Right renal pelvis (tissue), 4 donors: ENCODE data around the gene IFITM5. TPM values are rescaled to one million over a fixed set of nuclear protein-coding genes. Genes with fewer than 3 reads are reported as not detected.
A peak's percentile ranks its signal among the peaks of the same experiment; 100 is the strongest.
"Not testable (repeated sequence)": the region's sequence is repeated elsewhere in the genome, so short reads cannot be mapped to it uniquely, and the experiment has no call there.

Experiments used
- DNase-seq, 4 donors: peaks; one replicate each; pipeline ENCODE4 v3.0.0-alpha.2; 2013; ENCODE audit warnings: low read depth in 4 of 4, low spot score in 3 of 4, missing footprints in 1 of 4
- polyA plus RNA-seq, 4 donors: library from polyadenylated mRNA; unstranded; fragments of 120-200 nt; gene quantifications; one replicate each; pipeline ENCODE4 v1.2.1, GENCODE V29; 2013; ENCODE audit not compliant: insufficient read length in 4 of 4

IFITM5 gene
- polyA plus RNA-seq, 4 donors, result 0.34 to 0.48 TPM; not detected in 2

DNA sequence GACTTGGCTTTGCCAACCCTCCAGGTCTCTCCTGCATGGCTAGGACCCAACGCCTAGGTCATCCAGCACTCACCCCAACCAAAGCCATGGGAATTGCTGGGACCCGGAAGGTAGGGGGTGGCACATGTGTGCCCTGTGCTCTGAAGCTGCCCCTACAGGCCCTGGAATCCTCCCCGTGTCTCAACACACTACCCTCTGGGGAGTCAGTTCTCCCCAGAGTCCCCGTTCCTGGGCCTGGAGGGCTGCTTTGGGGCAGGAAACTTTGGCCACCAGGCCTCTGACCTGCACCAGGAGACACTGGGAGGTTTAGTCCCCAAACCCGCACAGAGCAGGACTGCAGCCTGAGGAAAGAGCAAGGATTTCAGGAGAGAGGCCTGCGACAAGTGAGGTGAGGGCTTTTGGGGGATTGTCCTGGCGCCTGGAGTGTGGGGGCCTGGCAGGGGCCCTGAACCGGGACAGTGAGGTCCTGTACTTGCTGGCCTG lies 14.0 kb upstream of the IFITM5 start:
- DNase-seq, result no peak

DNA sequence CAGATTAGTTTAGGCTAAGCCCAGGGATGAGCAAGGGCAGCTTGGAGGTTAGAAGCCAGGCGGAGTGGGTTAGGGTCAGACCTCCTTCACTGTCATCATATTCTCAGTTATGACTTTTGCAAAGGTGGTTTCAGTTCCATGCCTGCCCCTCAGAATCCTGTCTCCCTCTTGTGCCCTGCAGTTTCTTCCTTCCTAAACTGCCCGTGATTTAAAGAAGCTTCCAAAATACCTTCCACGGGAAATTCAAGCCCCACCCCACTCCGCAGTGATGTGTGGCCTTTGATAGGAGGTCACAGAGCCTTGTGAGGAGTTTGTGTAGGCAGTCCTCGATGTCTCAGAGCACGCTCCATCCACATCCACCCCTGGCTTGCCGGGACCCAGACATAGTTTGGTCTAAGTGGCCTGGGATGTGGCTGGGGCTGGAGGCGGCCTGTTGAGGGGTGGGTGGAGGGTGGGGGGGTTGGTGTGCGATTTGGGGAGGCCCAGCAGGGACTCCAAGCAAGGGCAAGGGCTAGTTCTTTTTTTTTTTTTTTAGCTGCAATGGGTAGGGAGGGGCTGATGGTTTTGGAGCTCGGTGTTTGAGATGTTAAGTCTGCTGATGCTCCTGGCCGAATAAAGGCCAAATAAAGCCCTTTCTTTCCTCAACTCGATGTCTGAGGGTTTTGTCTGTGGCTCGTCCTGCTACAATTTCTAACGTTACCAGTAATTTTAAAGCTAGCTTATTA lies 12.9 kb upstream of the IFITM5 start:
- DNase-seq, result no peak

DNA sequence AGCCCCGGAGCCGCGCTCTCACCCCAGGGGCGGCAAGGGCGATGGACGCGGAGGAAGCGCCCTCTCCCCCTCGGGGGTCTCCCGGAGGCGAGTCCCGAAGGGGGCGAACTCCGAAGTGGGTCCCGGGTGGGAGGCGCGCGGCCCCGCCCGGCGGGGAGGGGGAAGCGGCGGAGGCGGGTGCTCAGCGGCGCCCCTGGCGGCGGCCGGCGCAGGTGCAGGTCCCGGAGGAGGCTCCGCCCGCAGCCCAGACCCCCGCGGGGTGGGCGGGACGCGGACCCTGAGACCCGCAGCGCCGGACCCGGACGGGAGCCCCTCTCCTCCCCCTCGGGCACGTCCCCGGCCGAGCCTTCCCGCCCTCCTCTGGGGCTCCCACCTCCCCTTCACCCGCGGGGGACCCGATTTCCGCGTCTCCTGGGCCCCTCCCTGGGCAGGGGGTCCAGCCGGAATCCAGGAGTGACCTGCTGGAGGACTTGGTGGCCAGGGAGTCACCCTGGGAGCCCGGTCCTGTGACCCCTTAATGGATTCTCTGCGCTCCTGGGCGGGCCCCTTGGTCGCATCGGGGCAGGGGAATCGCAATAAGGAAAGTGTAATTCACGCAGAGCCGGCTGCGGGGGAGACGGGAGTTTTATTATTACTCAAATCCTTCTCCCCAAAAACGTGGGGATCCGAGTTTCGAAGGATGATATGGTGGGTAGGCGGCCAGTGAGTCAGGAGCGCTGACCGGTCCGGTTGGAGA lies 11.9 kb upstream of the IFITM5 start:
- not testable (repeated sequence) for DNase-seq

DNA sequence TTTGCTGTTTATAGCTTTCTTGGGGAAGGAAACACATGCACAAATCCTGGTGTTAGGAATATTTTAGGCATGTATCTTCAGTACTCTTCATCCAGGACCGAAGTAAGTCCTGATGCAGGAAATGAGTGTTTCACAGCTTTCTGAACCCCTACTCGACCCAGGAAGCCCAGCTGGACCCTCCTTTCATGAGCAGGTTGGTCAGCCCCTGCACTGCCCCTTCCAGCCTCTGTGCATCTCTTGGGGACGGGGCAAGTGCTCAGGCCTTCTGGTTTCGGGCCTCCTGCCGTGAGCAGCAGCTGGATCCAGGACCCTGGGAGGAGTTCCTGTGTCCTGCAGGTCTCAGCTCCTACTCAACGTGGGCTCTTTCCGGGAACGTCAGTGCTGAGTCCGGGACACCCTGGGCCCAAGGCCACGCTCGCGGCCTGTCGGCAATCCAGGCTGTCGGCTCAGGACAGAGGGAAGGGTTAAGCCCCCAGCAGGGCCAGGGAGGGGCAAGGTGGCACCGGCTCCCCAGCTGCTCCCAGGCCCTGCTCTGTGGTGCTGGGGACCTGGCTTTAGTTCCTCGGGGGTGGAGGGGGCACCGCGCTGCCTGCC lies 10.8 kb upstream of the IFITM5 start:
- DNase-seq, result not testable (repeated sequence)

DNA sequence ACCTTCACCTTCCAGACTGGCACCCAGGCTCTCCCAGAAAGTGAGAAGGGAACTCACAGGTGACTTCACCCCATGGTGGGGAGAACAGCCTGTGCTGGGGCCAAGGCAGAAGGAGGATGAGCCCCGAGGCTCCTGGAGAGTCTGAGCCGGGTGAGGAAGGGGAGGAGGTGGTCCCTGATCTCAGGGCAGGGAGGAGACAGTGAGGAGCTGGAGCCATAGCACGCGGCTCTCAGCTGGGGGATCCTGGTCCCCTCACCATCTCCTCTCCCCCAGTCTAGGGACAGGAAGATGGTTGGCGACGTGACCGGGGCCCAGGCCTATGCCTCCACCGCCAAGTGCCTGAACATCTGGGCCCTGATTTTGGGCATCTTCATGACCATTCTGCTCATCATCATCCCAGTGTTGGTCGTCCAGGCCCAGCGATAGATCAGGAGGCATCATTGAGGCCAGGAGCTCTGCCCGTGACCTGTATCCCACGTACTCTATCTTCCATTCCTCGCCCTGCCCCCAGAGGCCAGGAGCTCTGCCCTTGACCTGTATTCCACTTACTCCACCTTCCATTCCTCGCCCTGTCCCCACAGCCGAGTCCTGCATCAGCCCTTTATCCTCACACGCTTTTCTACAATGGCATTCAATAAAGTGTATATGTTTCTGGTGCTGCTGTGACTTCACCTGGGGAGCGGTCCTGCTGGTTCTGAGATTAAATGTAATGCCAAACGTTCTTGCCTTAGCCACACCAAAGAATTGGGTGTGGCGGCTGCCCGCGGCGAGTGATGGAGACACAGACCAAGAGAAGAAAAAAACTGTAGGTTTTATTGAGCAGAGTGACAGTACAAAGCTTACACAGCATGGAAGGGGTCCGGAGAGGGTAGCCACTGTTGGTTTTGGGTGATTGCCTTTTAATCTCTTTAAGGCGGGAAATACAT lies 9.7 kb upstream of the IFITM5 start:
- DNase-seq, result not testable (repeated sequence)

DNA sequence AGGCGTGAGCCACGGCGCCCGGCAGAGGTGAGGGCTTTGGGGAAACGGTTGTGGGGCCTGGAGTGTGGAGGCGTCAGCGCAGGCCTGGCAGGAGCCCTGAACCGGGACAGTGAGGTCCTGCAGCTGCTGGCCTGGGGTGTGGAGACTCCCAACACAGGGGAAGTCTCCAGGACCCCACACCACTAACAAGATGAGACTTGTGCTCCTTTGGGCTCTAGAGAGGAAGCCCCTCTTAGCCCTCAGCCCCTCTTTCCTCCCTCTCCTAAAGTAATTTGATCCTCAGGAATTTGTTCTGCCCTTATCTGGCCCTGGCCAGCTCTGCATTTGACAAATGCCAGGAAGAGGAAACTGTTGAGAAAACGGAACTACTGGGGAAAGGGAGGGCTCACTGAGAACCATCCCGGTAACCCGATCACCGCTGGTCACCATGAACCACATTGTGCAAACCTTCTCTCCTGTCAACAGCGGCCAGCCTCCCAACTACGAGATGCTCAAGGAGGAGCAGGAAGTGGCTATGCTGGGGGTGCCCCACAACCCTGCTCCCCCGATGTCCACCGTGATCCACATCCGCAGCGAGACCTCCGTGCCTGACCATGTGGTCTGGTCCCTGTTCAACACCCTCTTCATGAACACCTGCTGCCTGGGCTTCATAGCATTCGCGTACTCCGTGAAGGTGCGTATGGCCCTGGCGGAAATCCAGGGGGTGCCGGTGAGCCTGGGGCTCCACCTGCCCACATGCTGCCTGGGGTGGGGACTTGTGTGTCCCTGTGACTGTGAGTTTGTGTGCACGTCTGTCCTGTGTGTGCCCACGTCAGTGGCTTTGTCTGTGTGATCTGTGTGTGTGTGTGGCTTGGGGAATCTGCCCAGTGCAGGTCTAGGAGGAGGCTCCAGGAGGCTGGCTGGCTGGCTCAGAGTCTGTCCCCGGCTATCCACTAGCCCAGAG lies 8.7 kb upstream of the IFITM5 start, which contains the start of gene IFITM2:
Gene IFITM2 (plus strand): TSS at position 51 of the 943 bp plus-strand sequence. CDS start 377 bp downstream, at position 428.
- DNase-seq, result peak in 2 of 4 donors; percentile 70 to 80

DNA sequence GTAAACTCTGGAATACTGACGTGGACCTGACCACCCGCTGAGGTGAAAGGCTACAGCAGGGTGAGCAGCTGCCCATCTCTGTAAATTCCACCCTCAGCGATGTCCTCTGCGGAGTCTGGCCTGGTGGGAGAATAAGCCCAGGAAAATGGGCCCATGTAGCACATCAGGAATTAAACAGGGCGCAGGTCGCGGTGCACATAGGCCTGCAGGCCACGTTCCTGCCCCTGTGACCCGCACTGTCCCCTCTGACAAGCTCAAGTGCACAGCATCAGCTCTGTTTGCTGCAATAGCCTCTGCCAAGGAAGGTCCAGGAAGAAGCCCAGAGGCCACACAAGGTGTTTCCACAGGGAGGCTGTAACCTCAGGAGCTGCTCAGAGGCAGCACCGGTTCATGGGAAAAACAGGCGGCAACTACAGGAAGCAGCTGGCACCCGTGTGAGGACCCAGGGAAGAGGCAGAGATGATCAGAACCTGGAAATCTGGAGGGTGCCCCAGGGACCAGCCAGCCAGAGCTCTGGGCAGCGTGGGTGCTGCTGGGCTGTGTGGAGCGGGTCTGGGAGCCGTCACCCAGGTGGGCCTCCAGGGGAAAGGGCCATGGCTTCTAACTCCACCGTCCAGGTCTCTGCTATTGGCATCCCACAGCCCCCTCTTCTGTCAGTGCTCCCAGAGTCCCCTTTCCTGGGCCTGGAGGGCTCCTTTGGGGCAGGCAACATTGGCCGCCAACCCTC lies 7.5 kb upstream of the IFITM5 start:
- DNase-seq, result no peak

DNA sequence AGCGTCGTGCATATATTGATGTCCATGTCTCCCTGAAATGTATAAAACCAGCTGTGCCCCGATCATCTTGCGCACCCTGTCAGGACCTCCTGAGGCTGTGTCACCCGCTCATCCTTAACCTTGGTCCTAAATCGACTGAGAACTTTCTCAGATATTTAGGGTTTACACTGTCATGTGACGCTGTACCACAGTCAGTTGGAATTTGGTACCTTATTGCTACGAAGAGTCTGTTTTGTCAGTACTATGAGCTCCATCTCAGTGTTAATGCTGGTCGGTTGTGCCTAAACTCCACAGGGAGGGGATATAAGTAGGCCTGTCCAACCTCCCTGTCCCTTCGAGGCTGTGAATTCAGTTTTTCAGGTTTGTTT lies 6.5 kb upstream of the IFITM5 start:
- DNase-seq, result no peak

DNA sequence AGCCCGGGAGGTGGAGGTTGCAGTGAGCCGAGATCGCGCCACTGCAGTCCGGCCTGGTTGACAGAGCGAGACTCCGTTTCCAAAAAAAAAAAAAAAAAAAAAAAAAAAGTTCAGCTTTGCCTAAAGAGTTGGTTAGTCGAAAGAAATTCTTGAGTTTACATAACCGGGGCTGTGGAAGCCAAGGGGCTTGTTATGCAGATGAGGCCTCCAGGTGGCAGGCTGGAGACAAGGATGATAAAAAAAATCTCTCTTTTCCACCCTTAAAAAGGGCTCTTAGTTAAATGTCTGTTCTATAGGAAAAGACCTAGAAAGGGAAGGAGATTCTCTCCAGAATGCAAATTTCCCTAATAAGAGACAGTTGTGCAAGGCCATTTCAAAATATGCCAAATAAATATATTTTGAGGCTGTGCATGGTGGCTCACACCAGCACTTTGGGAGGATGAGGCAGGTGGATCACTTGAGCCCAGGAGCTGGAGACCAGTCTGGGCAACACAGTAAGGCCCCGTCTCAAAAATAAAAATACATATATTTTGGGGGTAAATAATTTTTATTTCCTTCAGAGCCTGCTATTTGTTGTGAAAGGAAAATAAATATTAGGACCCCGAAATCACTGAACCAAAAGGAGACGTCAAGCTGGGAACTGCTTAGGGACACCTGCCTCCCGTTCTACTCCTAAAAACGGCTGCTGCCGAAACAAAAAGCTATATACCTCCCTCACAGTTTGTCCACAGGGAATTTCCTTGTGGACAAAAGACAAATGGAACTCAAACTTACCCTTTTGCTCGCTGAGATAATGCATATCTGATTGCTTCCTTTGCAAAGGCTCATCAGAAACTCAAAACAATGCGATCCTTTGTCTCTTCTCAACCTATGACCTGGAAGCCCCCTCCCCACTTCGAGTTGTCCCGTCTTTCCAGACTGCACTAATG lies 5.9 kb upstream of the IFITM5 start:
- peak in 1 of 4 donors; percentile 72 for DNase-seq

DNA sequence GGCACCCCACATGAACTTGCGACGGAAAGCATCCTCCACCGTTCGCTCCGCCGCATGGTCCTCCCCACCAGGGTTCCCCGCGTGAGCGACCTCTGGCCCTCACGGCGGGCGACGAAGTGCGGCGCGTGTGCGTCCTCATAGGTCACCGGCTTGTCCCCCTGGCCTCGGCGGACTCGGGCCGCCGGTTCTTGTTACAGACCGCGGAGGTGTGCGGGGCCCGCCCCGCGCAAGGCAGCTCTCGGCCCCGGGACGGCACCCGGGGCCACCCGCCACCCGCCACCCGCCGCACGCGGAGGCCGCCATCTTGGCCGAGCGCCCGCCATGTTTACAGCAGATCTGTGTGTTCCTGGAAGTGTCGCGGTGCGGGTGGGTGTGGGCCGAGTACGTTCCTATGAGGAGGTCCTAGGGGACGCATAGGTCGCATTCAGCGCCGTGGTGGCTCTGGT lies 4.8 kb upstream of the IFITM5 start:
- no peak for DNase-seq

DNA sequence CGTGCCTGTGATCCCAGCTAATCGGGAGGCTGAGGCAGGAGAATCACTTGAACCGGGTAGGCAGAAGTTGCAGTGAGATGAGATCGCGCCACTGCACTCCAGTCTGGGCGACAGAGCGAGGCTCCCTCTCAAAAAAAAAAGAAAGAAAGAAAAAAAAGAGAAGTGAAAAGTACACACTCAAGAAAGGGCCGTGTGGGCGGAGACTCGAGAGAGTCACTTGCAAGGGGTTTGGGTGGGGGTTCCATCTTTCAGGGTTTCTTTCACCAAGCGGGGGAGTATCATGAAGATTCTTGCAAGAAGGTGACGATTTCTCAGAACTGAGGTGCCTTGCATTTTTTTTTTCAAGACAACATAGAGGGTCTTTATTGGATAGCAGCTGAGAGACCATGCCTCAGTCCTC lies 4.0 kb upstream of the IFITM5 start:
- no peak for DNase-seq

DNA sequence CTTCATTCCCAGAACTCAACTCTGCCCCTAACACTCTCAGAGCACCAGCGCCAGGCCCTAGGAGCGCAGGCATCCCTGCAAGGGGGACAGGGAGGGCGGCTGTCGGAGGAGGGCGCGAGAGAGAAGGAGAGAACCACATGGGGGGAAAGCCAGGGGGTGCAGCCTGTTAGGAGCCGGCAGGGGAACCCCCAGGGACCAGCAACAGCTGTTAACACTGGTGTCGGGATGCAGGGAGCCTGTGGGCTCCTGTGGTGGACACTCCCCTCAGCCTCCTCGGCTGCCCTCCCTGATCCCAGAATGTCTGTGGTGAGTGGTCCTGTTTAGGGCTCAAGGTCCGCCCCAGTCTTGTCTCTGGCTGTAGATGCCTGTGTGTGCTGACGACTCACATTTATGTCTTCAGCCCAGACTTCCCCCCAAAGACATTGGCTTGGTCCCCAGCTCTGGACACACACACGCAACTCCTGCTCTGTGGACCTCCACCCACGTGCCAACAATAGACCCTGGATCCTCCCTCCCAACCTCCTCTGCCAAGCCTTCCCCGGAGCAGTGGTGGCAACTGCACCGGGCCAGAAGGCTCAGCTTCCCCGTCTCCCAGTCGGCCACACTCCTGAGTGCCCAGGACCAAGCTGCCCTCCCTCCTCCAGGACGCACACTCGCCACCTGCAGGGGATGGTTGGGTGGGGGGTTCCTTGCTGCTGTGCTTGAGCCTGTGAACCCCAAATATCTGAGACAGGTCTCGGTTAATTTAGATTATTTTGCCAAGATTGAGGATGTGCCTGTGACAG lies 817 bp upstream of the IFITM5 start:
- no peak for DNase-seq

DNA sequence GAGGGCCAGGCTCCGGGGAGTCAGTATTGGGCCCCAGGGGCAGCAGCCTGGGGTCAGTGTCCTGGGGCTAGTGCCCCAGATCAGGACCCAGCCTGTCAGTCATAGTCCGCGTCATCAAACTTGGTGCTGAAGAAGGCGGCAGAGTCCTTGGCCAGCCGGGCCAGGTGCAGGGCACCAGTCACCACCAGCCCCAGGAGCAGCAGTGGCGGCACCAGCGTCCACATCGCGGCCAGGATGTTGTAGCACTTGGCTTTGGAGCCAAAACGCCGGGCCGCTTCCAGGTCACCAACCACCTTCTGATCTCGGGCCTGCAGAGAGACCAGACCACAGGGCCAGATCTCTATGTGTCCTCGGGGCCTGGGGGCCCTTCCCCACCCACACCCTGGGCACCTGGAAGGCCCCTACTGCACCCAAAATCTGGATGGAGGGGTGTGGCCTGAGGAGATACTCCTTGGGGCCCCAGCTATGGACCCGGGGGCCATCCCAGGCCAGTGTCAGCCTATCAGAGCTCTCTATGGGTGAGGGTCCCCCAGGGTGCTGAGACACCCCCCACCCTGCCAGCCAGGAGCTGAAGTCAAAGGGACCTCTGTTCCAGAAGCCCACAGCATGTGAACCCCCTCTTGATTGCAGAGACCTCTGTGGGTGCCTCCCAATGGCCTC lies 790 bp downstream of the IFITM5 start:
- no peak for DNase-seq

DNA sequence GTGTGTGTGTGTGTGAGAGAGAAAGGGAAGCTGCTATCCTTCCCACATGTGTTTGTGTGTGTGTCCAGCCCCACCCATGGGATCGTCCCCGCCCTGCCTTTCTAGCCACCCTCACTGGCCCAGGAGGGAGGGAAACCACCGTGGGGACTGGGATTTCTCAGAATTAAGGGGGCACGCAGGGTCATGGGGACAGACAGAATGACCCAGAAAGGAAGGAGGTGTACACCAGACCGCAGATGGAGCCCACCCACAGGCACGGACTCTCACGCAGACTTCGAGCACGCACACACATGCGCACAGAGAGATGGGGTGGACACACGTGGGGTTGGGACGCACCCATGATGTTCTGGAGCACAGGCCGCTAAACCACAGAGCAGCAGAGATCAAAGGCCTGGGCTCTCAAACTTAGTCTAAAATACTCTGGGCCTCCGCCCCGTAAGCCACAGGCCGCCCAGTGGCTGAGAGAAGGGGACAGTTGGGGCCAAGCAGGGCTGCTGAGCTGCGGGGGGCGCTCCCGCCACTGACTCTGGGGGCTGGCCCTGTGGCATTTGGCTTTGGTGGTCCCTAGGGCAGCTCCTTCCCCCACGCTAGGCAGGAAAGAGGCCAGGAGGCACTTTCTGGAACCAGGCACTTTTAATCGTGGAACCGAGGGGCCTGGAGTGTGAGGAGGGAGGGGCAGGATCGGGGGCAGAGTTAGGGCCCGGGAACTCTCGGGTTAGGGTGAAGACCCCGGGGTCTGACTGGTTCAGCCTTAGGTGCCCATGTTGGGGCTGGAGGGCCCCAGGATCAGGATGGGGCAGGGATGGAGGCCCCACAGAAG lies 1.5 kb downstream of the IFITM5 start:
- no peak for DNase-seq

DNA sequence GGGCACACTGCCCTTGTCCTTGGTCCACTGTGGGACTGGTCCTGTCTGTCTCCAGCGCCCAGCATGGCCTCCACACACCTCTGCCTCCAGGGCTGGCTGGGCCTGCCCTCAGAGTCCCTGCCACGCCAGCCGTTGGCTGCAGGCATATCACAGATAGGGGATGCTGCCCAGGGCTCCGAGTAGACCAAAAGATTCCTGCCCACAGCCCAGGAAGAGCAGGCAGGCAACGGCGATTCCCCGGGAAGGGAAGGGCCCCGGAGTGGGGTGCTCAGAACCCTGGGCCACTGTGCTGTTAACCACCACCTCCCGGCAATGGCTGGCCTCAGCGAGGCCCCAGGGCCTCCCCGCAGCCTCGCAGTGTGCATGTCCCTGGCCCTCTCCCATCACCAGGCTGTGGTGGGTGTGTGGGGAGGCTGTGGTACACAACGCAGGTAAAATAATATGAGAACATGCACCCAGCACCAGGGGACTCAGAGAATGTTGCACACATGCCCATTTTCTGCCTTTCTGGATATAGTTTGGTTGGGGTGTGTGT lies 2.2 kb downstream of the IFITM5 start:
- no peak for DNase-seq
